HG03139 (cell line): ENCODE measurements around the gene CIAPIN1.
"Not testable (repeated sequence)": the region's sequence is repeated elsewhere in the genome, so short reads cannot be mapped to it uniquely, and the experiment has no call there.

Source experiments
- ATAC-seq: cut with Tn5 transposase; IDR thresholded peaks from one replicate; pipeline ENCODE4 v1.9.1; 2021; ENCODE audit not compliant: unreplicated experiment

Gene CIAPIN1

DNA sequence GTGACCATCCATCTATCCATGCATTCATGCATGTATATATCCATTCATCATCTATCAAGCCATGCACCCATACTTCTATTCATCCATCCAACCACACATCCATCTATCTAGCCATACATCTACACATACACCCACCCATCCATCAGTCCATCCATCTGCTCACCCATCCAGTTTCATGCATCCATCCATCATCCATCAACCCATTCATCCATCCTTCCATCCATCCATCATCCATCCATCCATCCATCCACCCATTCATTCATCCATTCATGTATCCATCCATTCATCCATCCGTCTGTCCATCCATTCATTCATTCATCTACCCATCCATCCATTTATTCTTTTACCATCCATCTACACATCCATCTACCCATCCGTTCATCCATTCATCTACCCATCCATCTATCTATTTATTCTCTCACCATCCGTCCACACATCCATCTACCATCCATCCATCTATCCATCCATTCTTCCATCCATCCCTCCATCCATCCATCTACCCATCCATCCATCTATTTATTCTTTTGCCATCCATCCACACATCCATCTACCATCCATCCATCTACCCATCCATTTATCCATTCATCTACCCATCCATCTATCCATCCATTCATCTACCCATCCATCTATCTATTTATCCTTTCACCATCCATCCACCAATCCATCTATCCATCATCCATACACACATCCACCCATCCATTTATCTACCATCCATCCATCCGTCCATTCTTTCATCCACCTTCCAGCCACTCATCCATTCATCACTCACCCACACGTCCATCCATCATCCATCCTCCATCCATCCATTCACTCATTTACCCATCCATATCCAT lies 39.4 kb downstream of the CIAPIN1 start:
- no peak for ATAC-seq

DNA sequence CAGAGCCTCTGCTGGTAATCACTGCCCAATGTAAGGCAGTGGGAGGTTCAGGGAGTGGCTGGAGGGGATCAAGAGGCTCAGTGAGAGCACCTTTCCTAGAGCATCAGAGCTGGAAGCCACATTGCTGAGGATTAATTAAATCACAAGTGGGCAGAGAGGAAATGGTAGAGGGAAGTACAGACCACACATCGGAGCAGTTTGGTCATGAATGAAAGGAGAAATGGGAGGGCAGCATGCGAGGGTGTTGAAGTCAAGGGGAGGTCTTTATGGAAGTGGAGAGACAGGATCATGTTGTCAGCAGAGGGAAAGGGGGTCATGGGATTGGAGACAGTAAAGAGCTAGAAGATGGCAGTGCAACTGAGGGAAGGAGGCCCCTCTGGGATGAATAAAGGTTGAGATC lies 40.3 kb downstream of the CIAPIN1 start:
- no peak for ATAC-seq

GRCh38 chr16:57405097-57405496 lies 42.1 kb downstream of the CIAPIN1 start:
- no peak for ATAC-seq

DNA sequence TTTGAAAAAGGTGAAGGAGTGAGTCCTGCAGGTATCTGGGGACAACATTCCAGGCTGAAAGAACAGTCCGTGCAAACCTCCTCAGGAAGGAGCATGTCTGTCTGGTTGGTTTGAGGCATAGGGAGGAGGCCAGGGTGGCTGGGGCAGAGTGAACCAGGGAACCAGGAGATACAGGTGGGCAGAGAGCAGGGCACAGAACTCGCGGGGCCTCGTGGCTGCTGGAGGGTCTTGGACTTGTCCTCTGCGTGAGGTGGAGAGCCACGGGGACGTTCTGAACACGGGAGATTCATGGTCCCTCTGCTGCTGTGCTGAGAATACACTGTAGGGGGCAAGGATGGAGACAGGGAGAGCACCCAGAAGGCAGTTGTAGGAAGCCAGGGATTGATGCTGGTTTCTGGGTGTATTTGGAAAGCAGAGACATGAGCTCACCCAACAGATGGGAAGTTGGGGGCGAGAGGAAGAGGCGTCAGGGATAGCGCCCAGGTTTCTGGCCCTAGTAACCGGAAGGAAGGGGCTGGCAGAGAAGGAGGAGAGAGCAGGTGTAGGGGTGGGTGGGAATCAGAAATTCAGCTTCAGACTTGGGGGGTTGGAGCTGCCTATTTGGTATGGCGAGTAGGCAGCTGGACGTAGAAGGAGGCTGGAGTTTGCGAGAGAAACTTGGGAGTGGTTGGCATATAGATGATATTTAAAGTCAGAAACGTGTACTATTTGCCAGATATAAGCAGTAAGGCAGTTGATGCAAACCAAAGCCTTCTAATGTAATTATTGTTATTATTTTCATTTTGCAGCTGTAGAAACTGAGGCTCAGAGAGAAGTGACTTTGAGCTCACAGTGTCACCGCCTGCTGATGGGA lies 43.0 kb downstream of the CIAPIN1 start, which contains the start of gene CCL17:
CCL17 (plus strand) TSS at position 803 of the 853 bp plus-strand sequence. CDS start 9,166 bp downstream, outside the sequence.
- ATAC-seq: no peak

GRCh38 chr16:57401943-57402640 lies 45.1 kb downstream of the CIAPIN1 start:
- ATAC-seq: no peak

DNA sequence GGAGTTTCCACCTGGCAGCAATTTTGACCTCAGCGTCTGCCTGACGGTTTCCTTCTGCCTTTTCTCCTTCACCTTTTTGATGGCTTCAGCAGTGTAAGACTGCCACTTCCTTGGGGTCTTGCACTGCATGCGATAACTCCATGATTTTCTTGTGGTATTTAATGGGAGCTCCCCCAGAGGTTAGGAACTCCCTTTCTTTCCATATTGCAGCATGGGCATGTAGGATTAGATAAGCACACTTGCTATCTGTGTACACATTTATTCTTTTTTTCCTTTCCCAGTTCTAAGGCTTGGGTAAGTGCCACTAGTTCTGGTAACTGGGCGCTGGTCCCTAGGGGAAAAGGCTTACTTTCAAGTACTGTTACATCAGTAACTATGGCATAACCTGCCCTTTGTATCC lies 49.7 kb downstream of the CIAPIN1 start:
- ATAC-seq: not testable (repeated sequence)

- no peak for ATAC-seq
Measured at GRCh38 chr16:57396786-57397185, 50.4 kb downstream of the CIAPIN1 start.

DNA sequence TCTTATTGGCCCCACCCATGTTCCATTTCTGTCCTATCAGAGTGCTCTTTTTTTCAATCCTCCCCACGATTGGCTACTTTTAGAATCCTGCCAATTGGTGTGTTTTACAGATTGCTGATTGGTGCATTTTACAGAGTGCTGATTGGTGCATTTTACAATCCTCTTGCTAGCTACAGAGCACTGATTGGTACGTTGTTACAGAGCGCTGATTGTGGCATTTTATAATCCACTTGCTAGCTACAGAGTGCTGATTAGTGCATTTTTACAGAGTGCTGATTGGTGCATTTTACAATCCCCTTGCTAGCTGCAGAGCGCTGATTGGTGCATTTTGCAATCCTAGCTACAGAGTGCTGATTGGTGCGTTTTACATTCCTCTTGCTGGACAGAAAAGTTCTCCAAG lies 52.2 kb downstream of the CIAPIN1 start:
- no peak for ATAC-seq

- ATAC-seq: no peak
Measured at GRCh38 chr16:57394444-57394843, 52.7 kb downstream of the CIAPIN1 start.

- no peak for ATAC-seq
Measured at GRCh38 chr16:57392694-57393093, 54.5 kb downstream of the CIAPIN1 start.

DNA sequence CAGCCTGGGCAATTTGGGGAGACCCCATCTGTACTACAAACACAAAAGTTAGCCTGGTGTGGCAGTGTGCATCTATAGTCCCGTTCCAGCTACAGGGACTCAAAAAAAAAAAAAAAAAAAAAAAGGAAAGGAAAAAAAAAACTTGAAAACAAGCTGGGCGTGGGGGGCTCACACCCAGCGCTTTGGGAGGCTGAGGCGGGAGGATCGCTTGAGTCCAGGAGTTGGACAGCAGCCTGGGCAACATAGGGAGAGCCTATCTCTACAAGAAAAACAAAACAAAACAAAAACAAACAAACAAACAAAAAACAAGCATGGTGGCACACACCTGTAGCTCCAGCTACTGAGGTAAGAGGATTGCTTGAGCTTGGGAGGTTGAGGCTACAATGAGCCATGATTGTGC lies 55.5 kb downstream of the CIAPIN1 start:
- ATAC-seq: no peak

DNA sequence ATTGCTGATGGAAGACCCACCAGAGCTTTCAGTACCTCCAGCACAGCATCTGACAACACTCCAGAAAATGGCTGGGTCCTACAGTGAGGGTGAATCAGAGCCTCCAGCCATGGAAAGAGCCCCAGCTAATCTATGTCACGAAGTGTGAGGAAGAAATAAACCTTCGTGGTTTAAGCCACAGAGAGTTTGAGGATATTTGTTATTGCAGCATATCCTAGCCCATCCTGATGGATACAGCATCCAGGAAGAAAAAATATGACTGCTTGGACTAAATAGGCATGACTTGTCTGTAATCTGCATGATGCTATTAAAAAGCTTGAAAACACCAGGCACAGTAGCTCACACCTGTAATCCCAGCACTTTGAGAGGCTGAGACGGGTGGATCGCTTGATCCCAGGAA lies 55.9 kb downstream of the CIAPIN1 start:
- no peak for ATAC-seq

- no peak for ATAC-seq
Measured at GRCh38 chr16:57390636-57391295, 56.4 kb downstream of the CIAPIN1 start.

GRCh38 chr16:57389087-57389468 lies 58.1 kb downstream of the CIAPIN1 start:
- no peak for ATAC-seq

DNA sequence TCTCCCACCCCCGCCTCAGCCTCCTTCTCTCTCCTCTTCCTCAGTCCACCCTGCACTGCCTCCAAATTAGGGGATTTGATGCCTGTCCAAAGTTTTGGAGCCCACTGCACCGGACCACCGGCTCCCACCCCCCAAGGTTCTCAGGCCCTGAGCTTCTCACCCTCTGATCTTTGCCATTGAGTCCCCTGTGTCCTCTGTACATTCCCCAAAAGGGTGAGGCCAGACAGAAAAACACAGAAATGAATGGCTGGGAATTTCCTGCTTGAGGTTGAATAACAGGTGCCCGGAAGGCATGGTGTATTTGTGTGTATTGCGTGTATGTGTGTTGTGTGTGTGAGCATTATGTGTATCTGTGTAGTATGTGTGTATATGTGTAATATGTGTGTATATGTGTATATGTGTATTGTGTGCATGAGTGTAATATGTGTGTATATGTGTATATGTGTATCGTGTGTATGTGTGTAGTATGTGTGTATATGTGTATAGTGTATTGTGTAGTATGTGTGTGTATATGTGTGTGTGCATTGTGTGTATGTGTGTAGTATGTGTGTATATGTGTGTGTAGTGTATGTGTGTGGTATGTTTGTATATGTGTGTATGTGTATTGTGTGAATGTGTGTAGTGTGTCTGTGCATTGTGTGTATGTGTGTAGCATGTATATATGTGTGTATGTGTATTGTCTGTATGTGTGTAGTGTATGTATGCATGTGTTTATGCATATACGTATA lies 58.7 kb downstream of the CIAPIN1 start:
- no peak for ATAC-seq

DNA sequence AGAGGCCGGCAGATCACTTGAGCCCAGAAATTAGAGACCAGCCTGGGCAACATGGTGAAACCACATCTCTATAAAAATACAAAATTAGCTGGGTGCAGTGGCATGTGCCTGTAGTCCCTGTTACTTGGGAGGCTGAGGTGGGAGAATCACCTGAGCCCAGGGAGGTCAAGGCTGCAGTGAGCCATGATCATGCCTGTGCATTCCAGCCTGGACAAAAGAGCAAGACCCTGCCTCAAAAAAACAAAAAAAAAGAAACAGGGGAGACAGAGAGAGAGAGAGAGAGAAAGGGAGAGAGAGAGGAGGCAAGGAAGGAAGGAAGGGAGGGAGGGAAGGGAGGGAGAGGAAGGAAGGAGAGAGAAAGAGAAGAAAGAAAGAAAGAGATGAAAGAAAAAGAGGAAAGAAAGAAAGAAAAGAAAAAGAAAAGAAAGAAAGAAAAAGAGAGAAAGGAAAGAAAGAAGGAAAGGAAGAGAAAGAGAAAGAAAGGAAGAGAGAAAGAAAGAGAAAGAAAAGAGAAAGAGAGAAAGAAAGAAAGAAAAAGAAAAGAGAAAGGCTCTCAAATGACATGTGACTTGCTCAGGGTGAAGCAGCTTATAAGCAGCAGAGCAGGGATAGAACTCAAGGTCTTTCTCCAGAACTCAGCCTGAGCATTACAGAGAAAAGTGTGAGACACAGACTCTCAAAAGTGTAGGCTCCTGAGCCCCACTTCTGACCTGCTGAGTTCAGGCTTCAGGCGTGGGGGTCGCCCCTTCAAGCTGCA lies 59.4 kb downstream of the CIAPIN1 start:
- ATAC-seq: no peak

DNA sequence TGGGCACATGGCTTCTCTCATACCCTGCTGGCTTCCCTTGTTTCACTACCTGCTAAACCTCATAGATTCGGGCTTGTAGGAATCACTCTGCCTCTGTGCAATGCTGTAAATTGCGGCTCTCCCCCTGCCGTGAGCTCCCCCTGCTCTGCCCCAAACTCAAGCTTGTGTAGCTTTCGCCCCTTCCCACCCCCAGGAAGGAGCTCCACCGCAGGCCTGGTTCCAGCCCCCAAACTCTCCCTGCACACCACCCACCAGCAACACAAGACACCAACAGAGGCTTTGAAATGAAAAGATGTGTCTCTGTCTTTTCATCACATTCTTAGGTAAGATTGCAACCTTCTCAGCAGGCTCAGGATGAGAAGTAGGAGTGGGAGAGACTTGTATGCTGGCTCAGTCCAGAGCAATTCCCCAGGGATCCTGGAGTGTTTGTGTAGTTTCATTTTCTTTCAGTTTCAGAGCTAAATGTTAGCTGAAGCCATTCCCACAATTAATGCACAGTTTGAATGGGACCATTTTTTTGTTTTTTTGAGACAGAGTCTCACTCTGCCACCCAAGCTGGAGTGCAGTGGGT lies 60.7 kb downstream of the CIAPIN1 start:
- ATAC-seq: no peak

DNA sequence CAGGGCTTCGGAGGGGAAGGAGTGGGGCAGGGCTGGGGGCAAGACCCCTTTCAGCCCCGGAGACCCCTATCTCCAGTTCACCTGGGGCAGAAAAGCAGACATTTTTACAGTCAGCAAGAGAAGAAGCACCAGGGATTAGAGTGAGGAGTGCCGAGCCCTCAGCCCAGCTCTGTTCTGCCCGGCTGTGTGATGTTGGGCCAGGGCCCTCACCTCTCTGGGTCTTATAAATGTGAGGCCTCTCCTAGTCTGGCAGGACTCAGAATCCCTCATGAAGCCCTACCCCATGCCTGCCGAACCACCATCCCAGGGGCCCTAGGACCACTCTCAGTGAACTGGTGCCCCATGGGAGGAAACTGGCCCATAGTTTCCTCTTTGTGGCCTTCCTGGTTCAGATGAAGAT lies 62.1 kb downstream of the CIAPIN1 start:
- no peak for ATAC-seq
